GM18519 (cell line): ENCODE results near the gene HOXD3.

ENCODE experiments used
- ATAC-seq: cut with Tn5 transposase; IDR thresholded peaks from one replicate; pipeline ENCODE4 v1.9.1; 2021; ENCODE audit warnings: mild to moderate bottlenecking, moderate library complexity; ENCODE audit not compliant: unreplicated experiment, low FRiP score

Gene HOXD3

DNA sequence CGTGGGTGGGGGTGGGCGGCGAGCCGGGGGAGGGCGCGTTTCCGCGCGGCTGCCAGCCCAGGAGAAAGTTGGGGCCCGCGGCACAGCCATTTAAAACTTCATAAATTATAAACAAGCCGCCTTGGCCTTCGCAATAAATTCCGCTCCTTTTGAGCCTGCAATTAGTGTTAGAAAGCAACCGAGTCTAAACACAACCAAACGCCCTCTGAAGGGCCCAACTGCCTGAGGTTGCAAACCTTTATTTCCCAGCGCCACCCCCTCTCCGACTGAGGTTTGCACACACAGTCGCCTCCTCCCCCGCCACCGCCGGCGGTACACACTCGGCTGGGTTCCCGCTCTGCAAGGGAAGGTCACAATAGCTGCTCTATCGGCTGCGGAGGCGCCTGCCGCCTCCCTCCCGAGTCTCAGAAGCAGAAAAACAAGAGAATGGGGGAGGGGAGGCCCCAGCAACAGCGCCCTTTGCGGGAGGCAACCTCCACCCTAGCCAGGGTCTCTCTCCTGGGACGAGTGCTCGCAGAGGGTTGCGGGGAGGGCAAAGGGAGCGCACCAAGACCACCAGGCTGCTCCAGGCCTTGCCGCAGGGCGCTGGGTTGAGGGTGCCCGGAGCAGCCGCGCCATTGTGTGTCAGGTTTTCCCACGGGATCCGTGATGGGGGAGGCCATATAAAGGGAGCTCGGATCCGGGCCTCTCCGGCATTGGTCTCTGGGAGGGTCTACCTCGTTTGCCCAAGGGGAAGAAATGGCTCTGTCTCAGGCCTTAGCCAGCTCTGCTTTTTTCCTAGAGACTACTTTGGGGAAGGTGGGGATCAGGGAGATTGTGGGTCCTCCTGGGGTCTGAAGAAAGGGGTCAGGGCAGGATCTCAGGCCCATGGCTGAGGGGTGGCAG lies 18.0 kb downstream of the HOXD3 start:
- ATAC-seq: no peak

DNA sequence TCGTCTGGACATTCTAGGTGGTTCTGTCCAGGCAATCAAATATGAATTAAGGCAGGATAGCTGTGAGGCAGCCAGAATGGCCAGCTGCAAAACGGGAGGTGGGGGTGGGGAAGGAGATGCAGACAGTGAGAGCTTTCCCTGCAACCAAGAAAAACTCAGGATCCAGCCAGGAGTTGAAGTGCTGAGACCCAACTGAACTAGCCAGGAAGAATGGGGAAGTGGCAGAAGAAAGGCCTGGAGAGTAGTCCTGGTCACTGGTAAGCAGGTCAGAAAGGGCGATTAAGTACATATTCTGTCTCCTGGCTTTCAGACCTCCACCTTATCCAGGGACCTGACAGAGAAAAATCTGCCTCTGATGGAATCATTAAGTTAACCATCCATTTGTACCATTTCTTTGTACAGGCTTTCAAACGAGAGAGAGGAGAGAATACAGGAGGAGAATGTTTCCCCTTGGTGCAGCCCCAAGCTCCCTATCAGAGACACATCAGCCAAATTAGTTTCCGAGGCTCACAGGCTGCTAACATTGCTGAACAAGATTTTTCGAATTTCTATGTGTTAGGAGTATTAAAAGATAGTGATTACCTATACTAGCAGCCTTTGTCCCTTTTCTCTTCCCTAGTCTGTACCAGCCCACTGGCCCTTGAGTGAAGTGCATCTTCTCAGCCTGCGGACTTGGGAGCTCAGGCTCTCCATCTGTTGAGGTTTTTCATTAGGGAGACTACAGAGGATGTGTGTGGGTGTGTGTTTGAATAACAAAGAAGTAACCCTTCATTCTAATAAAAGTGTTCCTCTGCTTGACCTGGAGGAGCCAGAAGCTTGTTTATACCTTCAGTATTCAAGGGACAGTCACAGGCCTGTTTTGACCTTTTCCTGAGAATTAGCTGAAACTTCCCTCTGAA lies 18.9 kb downstream of the HOXD3 start:
- ATAC-seq: no peak

DNA sequence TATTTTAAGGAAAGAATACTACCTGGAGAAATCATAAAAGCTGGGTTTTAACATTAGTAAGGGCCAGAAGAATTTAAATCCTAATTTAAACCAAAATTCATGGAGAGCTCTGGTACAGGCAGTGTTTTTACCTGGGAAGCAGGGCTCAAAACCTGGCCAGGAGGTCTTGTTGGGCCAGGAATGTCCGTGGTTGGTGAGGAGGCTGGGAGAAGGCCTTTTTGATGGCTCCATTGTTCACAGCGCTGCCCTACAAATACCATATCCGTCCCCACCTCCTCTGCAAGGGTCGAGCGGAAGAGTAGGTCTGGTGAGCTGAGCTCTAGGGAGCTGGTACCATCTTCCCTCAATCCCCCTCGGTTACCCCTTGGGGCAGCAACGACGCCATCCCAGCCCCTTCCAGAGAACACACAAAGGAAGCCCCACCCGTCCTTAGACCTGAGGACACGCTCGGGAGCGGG lies 20.5 kb downstream of the HOXD3 start:
- no peak for ATAC-seq

DNA sequence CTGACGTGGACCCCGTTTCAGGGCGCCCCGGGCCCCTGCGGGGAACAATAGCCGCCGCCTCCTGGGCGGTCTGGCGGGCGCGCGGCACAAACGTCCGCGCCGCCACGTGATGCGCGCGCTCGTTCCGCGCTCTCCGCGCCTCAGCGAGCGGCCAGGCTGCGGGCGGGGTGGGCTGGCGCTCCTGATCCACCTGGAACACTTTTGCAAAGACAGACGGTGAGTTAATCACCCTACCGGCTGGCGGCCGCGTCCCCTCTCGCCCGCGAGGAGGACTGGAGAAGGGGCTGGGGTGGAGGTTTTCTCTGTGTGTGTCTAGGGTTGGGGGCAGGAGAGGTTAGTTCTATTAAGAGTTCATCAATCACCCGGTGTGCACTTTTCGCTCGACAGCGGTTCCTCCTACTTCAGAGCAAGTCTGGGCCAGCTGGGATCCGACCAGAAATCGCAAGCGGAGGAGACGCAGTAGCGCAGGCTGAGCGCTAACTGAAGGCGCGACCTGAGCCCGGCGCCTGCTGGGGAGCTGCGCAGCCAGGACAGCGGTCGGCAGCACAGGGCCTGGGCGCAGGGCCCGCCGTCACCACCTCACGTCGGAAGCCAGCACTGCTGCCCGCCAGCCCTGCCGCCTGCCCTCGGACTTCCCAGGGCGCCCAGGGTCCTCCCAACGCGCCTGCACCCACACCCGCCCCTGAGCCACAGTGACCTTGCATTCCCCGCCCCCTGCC lies 21.1 kb downstream of the HOXD3 start:
- ATAC-seq: no peak

DNA sequence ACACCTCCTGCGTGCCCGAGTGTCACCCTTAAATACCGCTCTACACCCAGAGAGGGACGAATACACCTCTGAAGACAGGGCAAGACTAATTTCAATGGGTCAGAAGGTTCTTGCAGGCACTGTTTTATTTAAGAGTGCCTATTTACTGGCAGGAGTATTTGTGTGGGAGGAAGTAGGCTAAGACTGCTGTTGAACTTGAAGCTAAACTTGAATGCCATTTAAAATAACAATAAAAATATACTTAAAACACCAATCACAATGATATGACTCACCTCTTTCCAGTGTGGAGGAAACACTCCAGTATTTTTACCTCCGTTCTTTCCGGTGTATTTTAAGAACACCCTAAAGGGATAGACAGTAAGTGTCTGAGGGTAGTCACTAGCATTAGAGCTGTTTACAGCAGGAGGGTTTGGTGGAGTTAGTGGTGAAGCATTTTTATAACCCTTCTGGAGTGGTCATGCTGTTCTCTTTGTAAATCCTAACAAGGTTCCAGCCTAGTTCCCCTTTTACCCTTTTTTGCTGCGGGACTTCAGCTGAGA lies 21.7 kb downstream of the HOXD3 start:
- no peak for ATAC-seq

DNA sequence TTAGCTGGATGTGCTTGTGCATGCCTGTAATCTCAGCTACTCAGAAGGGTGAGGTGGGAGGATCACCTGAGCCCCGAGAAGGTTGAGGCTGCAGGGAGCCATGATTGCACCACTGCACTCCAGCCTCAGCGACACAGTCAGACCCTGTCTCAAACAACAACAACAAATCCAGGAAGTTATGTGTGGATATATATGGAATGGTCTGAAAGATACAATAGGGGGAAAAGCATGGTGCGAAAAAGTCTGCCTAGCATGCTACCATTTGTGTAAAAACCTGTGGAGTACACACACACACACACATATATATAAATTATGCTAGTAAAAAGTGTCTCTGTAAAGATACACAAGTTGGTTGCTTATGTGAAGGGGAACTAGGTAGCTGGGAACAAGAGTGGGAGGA lies 24.4 kb downstream of the HOXD3 start:
- no peak for ATAC-seq

DNA sequence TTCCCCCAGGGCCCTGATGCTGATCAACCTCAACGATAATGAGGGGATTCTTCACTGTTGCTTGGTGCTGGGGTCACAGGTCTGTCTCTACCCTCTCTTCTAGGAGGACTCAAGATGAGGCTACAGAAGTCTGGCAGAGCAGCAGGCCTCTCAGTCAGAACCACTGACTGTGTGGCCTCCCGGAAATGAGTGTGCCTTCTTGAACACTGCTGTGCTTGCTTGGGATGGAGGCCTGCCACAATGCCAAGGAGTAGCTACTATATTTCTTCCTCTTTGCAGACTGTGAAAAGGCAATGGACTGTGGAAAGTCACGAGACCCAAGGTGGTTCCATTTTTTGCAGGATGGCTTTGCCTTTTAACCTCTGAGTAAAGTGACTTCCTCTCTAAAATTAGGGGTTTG lies 25.6 kb downstream of the HOXD3 start:
- ATAC-seq: no peak

DNA sequence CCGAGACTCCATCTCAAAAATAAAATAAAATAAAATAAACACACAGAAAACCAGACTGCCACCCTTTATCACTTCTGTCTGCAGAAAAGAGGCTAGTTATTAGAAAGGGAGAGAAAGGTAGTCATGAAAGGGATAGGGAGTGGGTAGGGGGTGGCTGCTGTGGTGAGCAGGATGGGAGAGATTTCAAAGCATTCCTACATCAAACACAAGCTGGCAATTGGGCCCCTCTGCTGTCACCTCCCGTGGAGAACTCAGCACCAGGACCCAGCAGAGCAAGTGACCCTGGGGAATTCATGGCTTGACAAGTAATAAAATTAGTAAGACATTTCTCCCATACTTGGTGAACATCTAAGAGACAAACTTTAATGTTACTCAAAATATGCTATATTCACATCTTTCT lies 27.6 kb downstream of the HOXD3 start:
- ATAC-seq: no peak

DNA sequence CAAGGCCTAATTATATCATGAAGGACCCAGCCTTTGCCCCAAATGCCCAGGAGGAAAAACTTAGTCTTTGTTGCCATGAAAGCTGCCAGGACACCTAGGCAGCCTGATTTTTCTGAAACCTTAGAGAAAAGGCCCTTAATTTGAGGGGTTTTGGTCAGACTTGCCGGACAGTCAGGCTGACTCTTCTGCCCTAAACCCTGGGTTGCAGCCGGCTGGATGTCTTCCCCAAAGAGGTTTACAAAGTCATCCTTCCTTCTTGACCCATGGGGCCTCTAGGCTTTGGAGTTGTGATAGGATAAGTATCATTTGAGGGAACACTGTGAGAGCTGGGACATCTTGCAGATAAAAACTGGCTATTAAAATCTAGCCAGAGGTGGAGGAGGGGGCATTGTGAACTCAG lies 28.9 kb downstream of the HOXD3 start:
- no peak for ATAC-seq

DNA sequence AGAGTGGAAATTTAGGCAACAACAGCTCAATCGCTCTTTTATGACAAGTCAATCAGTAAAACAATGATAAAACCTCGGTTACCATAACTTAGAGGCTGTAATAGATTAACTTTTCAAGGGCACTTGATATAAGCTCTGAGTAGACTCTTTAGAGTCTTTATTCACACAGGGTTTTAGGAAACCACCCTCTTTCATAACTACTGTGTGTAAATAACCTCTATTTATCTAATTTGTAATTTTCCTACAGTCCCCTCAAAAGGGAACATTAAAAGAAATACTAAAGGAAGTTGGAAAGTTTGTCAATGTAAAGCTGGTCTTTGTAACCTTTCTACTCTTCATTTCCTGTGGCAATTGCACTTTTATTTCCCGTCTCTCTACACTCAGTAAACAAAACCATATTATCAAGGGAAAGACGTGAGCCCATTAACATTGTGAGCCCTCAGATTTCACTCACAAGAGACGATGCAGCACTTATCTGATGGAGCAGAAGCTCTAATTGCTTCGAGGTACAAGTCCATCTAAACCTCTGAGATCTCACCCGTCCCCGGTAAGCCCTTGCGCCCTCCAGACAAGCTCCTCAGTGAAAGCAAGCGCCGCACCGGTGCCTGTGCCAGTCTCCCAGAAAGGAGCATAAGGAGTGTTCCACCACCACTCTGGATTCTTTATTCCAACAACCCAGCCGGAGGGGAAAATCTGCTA lies 30.2 kb downstream of the HOXD3 start:
- ATAC-seq: no peak

DNA sequence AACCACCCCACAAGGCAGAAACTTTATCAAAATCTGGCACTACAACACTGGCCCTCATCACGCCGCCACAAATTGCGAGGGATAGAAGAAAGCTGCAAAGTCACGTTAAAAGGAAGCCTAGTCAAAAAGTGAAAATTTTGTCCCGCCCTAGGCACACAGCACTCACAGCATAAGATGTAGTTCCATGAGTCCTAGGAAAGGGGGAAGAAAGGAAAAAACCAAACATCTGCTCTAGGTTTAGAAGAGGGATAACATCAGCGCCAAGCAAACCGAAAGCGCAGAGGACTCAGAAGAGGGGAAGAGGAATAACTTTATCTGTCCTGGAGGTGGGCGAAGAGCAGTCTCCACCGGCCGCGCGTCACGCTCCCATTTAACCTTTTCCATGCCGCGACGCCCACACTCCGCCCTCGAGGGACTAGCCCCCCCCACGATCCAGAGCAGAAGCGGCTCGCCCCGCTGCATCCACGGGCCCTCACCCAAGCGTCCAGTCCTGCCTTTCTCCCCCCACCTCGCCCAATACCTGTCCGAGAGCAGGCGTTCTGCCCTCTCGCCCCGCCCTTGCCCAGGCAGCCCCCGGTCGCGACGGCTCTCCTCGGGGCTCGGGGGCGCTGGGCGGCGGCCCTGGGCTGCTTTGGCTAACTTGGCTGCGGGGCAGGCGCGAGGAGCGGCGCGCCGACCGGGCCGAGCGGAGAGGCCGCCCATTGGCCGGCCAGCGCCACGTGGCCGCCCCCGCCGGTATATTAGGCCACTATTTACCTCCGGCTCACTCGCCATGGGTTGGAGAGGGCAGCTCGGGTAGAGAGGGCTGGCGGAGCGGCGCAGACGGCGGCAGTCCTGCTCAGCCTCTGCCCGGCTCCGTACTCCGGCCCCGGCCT lies 31.0 kb downstream of the HOXD3 start, which contains the start of gene HOXD1:
TSS of gene HOXD1 (plus strand) at position 770 of the 875 bp plus-strand sequence. CDS start 134 bp downstream, outside the sequence.
- ATAC-seq: no peak

DNA sequence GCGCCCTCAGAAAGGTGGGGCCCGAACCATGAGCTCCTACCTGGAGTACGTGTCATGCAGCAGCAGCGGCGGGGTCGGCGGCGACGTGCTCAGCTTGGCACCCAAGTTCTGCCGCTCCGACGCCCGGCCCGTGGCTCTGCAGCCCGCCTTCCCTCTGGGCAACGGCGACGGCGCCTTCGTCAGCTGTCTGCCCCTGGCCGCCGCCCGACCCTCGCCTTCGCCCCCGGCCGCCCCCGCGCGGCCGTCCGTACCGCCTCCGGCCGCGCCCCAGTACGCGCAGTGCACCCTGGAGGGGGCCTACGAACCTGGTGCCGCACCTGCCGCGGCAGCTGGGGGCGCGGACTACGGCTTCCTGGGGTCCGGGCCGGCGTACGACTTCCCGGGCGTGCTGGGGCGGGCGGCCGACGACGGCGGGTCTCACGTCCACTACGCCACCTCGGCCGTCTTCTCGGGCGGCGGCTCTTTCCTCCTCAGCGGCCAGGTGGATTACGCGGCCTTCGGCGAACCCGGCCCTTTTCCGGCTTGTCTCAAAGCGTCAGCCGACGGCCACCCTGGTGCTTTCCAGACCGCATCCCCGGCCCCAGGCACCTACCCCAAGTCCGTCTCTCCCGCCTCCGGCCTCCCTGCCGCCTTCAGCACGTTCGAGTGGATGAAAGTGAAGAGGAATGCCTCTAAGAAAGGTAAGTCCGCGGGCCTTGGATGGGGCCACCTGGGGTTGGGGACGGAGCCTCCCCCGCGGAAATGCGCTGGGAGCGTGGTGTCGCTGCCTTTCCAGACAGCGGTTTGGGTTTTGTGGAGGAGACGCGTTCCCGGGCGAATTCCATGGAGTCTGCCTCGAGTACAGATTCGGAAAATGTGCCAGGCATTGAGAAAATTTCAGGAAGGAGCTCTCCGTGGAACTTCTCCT lies 31.9 kb downstream of the HOXD3 start:
- ATAC-seq: no peak

DNA sequence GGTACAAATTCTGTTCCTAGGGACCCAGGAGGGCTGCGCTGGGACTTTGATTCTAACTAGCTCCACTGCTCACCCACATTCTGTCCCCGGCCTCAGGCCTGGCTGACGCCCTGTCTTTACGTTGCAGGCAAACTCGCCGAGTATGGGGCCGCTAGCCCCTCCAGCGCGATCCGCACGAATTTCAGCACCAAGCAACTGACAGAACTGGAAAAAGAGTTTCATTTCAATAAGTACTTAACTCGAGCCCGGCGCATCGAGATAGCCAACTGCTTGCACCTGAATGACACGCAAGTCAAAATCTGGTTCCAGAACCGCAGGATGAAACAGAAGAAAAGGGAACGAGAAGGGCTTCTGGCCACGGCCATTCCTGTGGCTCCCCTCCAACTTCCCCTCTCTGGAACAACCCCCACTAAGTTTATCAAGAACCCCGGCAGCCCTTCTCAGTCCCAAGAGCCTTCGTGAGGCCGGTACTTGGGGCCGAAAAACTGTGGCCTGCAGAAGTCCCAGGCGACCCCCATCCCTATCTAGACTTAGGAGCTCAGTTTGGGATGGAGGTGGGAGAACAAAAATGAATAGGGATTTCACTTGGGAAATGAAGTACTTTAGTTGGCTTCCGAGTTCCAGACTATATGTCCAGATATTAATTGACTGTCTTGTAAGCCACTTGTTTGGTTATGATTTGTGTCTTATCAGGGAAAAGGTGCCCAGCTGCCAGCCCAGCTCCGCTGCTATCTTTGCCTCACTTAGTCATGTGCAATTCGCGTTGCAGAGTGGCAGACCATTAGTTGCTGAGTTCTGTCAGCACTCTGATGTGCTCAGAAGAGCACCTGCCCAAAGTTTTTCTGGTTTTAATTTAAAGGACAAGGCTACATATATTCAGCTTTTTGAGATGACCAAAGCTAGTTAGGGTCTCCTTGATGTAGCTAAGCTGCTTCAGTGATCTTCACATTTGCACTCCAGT lies 32.9 kb downstream of the HOXD3 start:
- no peak for ATAC-seq

DNA sequence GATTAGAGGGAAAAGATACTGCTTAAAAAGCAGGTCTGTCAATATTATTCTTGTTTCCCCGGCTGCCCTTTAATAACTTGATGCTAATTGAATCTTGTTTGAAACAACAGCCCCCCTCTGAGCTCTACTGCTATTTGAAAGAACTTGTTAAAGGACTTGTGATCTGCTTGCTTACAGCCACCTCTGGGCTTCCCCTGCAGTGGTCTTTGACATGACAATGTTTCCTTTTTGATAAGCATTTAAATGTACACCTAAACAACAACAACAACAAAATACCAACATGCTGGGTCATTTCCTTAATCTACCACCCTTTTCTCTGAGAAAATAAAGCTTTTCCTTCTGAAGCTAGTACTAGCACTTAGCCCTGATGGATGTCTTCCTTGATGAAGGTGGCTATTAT lies 35.2 kb downstream of the HOXD3 start:
- no peak for ATAC-seq

DNA sequence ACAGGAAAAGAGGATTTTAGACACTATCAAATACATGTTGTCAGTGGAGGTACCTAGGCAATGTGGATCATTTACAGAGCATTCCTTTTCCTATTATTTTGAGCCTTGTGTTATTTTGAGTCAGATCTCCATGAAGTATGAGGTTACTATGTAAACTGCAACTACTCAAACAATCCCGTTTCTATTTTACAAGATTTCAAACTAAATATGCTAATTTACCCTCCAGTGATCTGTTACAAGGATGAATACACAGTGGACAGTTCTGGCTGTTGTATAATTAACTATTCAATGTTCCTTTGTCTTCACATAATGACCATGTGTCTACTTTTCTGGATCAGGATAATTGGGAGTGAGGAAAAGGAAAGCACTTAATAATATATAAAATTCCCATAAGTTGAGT lies 35.9 kb downstream of the HOXD3 start:
- ATAC-seq: no peak

DNA sequence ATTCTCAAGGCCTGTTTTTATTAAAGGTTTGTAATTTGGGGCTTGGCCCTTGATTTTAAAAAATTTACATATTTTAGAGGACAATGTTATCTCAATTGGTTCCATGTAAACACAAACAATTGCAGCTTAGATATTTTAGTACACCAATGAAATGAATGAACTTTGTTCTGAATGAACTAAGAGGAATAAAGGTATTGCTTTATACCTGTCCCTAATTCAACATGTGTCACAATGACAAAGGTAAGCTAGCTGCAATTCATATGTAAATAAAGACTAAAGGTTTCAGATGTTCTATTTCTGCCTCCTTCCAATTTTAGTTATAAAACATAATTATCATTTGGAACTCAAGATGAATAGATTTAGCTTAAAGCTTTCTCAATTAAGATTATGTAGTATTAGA lies 42.8 kb downstream of the HOXD3 start:
- ATAC-seq: no peak

DNA sequence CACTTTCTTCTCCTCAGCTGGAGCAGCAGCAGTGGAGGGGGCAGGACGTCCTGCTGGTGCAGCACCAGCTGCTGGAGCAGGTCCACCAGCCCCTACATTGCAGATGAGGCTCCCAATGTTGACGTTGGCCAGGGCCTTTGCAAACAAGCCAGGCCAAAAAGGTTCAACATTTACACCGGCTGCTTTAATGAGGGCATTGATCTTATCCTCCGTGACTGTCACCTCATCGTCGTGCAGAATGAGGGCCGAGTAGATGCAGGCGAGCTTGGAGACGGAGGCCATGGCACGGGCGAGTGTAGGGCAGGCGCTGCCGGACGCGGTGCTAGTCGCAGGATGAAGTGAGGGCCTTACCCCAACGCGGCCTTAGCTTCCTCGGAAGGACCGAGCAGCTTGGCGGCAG lies 43.9 kb downstream of the HOXD3 start:
- ATAC-seq: no peak
